ENCODE results near the gene CCDC134. TPM values are rescaled to one million over a fixed set of nuclear protein-coding genes. Genes with fewer than 3 reads are reported as not detected.

CCDC134 gene
- total and polyA plus RNA-seq, 7 donors: 2.2 to 7.8 (median 4.9) TPM

- Histone ChIP-seq H3K9me3 (no peaks in the 10 kb centered on the region), H3K4me3 (no peak overlapping the region), H3K36me3 (ENCODE audit: insufficient read depth in 1 of 2, low read depth in 1 of 2) (peaks cover 0 to 16% of the 10 kb centered on the region in 2 donors), H3K4me1 (peaks cover 6% of the 10 kb centered on the region), H3K27ac (no peak overlapping the region), H3K27me3 (ENCODE audit: insufficient read depth in 3 of 3, low read length in 2 of 3) (no peaks in the 10 kb centered on the region)
- no peak for TF ChIP-seq CTCF (IDR thresholded peaks at IDR 0.05)
- intact Hi-C loops (cut with DNase I): loop anchor here in 1 of 2 donors (10.0 kb wide), 1 partner anchor 111 kb away; the partner anchor contains the start of gene MEI1
- ATAC-seq (no peak), DNase-seq (no peak)
These were observed 5.2 kb downstream of the CCDC134 start for GRCh38 chr22:41805639-41806038.

- WGBS, 3 donors: 84 to 90% (median 90%) methylated on average over 6 of the region's 6 CpGs
- intact Hi-C loops (cut with DNase I): loop anchor here in 1 of 2 donors (10.0 kb wide), 1 partner anchor 114 kb away; the partner anchor contains the start of gene MEI1
- DNase-seq: no peak
These were observed 7.9 kb downstream of the CCDC134 start for GRCh38 chr22:41808400-41808799.

GRCh38 chr22:41810022-41810421, 9.5 kb downstream of the CCDC134 start:
- TF ChIP-seq CTCF (IDR thresholded peaks at IDR 0.05): no peak
- no peaks in the 10 kb centered on the region for H3K9me3 ChIP-seq
- DNase-seq (no peak), ATAC-seq (no peak)
- no peaks in the 10 kb centered on the region for H3K27me3 ChIP-seq (ENCODE audit: insufficient read depth in 3 of 3, low read length in 2 of 3)
- no peak overlapping the region for H3K27ac ChIP-seq
- no peak overlapping the region for H3K4me3 ChIP-seq
- H3K36me3 ChIP-seq (ENCODE audit: insufficient read depth in 1 of 2, low read depth in 1 of 2): peaks cover 0 to 35% of the 10 kb centered on the region in 2 donors
- intact Hi-C loops (cut with DNase I): loop anchor here (10.0 kb wide), 2 partner anchors 255 to 265 kb away; partner anchors contain the start of genes NAGA (in 1 of the 2), PHETA2 (in 1 of the 2) and SMDT1 (in 1 of the 2)
- WGBS, 3 donors: 87 to 89% (median 88%) methylated on average over 12 of the region's 12 CpGs
- no peaks in the 10 kb centered on the region for H3K4me1 ChIP-seq

More at GRCh38 chr22:41808400-41808799, 7.9 kb downstream of the CCDC134 start:
- Histone ChIP-seq H3K36me3 (ENCODE audit: insufficient read depth in 1 of 2, low read depth in 1 of 2) (peaks cover 0 to 29% of the 10 kb centered on the region in 2 donors), H3K4me1 (no peaks in the 10 kb centered on the region), H3K27ac (no peak overlapping the region), H3K9me3 (no peaks in the 10 kb centered on the region), H3K4me3 (no peak overlapping the region), H3K27me3 (ENCODE audit: insufficient read depth in 3 of 3, low read length in 2 of 3) (no peaks in the 10 kb centered on the region)
- ATAC-seq: no peak
- no peak for TF ChIP-seq CTCF (IDR thresholded peaks at IDR 0.05)

- intact Hi-C loops (cut with DNase I): loop anchor here (10.0 kb wide), 2 partner anchors 252 to 262 kb away; partner anchors contain the start of genes NAGA (in 1 of the 2), PHETA2 (in 1 of the 2) and SMDT1 (in 1 of the 2)
- Histone ChIP-seq H3K27me3 (ENCODE audit: insufficient read depth in 3 of 3, low read length in 2 of 3) (no peaks in the 10 kb centered on the region), H3K27ac (no peak overlapping the region), H3K9me3 (no peaks in the 10 kb centered on the region), H3K36me3 (ENCODE audit: insufficient read depth in 1 of 2, low read depth in 1 of 2) (peaks cover 0 to 35% of the 10 kb centered on the region in 2 donors), H3K4me1 (peaks cover 19% of the 10 kb centered on the region), H3K4me3 (no peak overlapping the region)
- TF ChIP-seq CTCF (IDR thresholded peaks at IDR 0.05): no peak
- DNase-seq (no peak), ATAC-seq (no peak)
- 89 to 93% (median 91%) methylated on average over 16 of the region's 16 CpGs for WGBS, 3 donors
These were observed 12.5 kb downstream of the CCDC134 start for GRCh38 chr22:41812805-41813545.
